Measurements from ENCODE around the gene SYNM.

DNA sequence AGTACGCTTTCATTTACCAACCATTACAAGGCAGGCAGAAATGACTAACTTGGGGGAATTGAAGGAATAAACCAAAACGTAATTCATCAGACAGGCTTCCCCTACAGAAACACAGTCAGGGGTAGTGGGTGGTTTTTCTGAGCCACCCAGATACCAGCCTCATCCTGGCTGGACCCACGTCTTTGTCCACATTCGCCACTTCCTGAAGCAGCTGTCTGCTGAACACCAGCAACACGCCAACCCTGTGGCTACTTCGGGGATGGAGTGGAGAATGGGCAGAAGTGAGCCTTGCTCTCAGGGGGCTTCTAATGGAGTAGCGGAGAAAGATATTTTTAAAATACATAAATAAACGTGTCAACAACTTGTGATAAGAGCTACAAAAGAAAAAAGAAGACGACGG is 40.1 kb downstream of the SYNM start:
- TF ChIP-seq CTCF (conservative IDR thresholded peaks at IDR 0.05; ENCODE audit: low read depth, low read length): no peak
- TF ChIP-seq EZH2 (IDR thresholded peaks at IDR 0.05; ENCODE audit: borderline replicate concordance, low read depth, low read length, poor library complexity, severe bottlenecking): no peak

Data from A673 (cell line).